ENCODE results near the gene PIN1. TPM values are rescaled to one million over a fixed set of nuclear protein-coding genes. Genes with fewer than 3 reads are reported as not detected.
A peak's percentile ranks its signal among the peaks of the same experiment; 100 is the strongest.

The PIN1 gene
- total and polyA plus RNA-seq, 2 of the 13 experiments (the other 11 are each of a cell fraction or from before 2014, with no cell fraction given): 31.9 to 72.0 TPM

DNA sequence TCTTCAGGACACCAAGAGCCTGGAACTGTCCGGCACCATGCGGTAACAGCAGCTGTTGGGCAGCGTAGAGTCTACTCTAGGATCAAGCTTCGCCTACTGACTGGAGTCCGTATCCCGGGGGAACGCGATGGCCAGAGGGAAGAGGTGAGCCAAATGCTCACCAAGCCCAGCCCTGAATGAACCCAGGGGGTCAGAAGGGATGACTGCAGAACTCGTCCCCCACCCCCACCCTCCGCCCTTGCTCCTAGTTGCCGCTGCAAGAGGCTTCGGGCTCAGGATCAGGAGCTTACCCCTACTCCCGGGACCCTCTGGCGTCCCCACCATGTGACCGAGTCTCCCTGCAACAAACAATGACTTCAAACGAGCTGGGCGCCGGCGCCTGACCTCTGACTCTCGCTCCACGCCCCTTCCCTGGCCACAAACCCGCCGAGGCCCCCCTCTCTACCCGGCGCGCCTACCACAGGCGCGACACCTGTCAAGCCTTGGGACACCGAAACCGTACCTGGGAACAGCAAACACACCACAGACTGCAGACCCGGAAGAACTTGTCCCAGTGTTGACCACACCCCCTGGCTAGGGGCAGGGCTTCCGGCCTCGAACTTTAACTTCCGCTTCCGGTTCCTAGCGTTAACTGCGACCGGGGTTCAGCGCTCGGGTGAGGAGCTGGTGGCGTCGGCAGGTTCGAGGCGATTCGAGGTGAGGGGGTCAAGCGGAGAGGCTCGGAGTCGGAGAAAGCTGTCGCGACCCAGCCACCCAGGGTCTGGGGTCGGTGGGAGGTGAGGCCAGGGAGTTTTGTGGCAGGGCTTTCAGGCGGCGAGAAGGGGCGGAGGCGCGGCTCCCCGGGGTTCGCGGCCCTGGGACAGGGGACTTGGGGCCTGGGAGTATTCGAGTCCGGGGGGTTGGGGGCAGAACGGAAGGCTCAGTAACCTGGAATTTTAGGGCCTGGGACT, 7.6 kb upstream of the PIN1 start, which contains the start of gene UBL5 (continued):
- TF ChIP-seq, protein P1, sequence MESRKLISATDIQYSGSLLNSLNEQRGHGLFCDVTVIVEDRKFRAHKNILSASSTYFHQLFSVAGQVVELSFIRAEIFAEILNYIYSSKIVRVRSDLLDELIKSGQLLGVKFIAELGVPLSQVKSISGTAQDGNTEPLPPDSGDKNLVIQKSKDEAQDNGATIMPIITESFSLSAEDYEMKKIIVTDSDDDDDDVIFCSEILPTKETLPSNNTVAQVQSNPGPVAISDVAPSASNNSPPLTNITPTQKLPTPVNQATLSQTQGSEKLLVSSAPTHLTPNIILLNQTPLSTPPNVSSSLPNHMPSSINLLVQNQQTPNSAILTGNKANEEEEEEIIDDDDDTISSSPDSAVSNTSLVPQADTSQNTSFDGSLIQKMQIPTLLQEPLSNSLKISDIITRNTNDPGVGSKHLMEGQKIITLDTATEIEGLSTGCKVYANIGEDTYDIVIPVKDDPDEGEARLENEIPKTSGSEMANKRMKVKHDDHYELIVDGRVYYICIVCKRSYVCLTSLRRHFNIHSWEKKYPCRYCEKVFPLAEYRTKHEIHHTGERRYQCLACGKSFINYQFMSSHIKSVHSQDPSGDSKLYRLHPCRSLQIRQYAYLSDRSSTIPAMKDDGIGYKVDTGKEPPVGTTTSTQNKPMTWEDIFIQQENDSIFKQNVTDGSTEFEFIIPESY (CRISPR knock-in tag; IDR thresholded peaks at IDR 0.05): no peak
- TF ChIP-seq, protein P2, sequence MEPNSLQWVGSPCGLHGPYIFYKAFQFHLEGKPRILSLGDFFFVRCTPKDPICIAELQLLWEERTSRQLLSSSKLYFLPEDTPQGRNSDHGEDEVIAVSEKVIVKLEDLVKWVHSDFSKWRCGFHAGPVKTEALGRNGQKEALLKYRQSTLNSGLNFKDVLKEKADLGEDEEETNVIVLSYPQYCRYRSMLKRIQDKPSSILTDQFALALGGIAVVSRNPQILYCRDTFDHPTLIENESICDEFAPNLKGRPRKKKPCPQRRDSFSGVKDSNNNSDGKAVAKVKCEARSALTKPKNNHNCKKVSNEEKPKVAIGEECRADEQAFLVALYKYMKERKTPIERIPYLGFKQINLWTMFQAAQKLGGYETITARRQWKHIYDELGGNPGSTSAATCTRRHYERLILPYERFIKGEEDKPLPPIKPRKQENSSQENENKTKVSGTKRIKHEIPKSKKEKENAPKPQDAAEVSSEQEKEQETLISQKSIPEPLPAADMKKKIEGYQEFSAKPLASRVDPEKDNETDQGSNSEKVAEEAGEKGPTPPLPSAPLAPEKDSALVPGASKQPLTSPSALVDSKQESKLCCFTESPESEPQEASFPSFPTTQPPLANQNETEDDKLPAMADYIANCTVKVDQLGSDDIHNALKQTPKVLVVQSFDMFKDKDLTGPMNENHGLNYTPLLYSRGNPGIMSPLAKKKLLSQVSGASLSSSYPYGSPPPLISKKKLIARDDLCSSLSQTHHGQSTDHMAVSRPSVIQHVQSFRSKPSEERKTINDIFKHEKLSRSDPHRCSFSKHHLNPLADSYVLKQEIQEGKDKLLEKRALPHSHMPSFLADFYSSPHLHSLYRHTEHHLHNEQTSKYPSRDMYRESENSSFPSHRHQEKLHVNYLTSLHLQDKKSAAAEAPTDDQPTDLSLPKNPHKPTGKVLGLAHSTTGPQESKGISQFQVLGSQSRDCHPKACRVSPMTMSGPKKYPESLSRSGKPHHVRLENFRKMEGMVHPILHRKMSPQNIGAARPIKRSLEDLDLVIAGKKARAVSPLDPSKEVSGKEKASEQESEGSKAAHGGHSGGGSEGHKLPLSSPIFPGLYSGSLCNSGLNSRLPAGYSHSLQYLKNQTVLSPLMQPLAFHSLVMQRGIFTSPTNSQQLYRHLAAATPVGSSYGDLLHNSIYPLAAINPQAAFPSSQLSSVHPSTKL (CRISPR knock-in tag; IDR thresholded peaks at IDR 0.05): peak; percentile 54
- TF ChIP-seq ZNF326 (CRISPR knock-in tag; IDR thresholded peaks at IDR 0.05; ENCODE audit: borderline replicate concordance) (no peak), ZNF256 (CRISPR knock-in tag; conservative IDR thresholded peaks at IDR 0.05) (no peak), ZNF605 (CRISPR knock-in tag; IDR thresholded peaks at IDR 0.05) (peak; percentile 47; the same call in 1 of the 2 replicates), HMG20B (CRISPR knock-in tag; conservative IDR thresholded peaks at IDR 0.05) (no peak), ZNF530 (CRISPR knock-in tag; IDR thresholded peaks at IDR 0.05; ENCODE audit: low read depth) (no peak), NR2F2 (IDR thresholded peaks at IDR 0.05; ENCODE audit: borderline replicate concordance, low read depth) (no peak), NFATC3 (CRISPR knock-in tag; IDR thresholded peaks at IDR 0.05) (no peak), HDAC6 (IDR thresholded peaks at IDR 0.05; ENCODE audit: low read depth, low read length) (no peak), SRSF4 (IDR thresholded peaks at IDR 0.05; ENCODE audit: low read depth, low read length, poor library complexity, severe bottlenecking) (no peak), SIN3B (IDR thresholded peaks at IDR 0.05; ENCODE audit: low read length) (peak; percentile 64; the same call in 1 of the 2 replicates), TSC22D2 (CRISPR knock-in tag; IDR thresholded peaks at IDR 0.05; ENCODE audit: borderline replicate concordance) (0 out of 2 replicates have a peak, but pooled peaks have one; percentile 70), KDM3A (CRISPR knock-in tag; IDR thresholded peaks at IDR 0.05; ENCODE audit: low read depth) (0 out of 2 replicates have a peak, but pooled peaks have one; percentile 63), ZSCAN12 (CRISPR knock-in tag; IDR thresholded peaks at IDR 0.05) (0 out of 2 replicates have a peak, but pooled peaks have one; percentile 15)
- TF ChIP-seq, protein P3, sequence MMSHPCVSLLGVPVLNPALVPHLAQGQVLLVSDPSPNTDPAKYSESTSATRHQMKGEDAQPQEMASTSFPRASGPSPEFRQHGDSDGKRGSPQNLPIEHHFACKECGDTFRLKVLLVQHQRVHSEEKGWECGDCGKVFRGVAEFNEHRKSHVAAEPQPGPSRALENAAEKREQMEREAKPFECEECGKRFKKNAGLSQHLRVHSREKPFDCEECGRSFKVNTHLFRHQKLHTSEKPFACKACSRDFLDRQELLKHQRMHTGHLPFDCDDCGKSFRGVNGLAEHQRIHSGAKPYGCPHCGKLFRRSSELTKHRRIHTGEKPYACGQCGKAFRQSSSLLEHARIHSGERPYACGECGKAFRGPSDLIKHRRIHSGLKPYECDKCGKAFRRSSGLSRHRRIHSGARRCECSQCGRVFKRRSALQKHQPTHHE (CRISPR knock-in tag; IDR thresholded peaks at IDR 0.05; ENCODE audit: borderline replicate concordance): peak; percentile 40; the same call in 1 of the 2 replicates
- TF ChIP-seq, protein P4, sequence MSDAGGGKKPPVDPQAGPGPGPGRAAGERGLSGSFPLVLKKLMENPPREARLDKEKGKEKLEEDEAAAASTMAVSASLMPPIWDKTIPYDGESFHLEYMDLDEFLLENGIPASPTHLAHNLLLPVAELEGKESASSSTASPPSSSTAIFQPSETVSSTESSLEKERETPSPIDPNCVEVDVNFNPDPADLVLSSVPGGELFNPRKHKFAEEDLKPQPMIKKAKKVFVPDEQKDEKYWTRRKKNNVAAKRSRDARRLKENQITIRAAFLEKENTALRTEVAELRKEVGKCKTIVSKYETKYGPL (CRISPR knock-in tag; IDR thresholded peaks at IDR 0.05): no peak
- TF ChIP-seq, protein P5, sequence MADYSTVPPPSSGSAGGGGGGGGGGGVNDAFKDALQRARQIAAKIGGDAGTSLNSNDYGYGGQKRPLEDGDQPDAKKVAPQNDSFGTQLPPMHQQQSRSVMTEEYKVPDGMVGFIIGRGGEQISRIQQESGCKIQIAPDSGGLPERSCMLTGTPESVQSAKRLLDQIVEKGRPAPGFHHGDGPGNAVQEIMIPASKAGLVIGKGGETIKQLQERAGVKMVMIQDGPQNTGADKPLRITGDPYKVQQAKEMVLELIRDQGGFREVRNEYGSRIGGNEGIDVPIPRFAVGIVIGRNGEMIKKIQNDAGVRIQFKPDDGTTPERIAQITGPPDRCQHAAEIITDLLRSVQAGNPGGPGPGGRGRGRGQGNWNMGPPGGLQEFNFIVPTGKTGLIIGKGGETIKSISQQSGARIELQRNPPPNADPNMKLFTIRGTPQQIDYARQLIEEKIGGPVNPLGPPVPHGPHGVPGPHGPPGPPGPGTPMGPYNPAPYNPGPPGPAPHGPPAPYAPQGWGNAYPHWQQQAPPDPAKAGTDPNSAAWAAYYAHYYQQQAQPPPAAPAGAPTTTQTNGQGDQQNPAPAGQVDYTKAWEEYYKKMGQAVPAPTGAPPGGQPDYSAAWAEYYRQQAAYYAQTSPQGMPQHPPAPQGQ (CRISPR knock-in tag; IDR thresholded peaks at IDR 0.05; ENCODE audit: borderline replicate concordance): no peak
